ENCODE measurements around the gene HOXD11.
A peak's percentile ranks its signal among the peaks of the same experiment; 100 is the strongest.

DNA sequence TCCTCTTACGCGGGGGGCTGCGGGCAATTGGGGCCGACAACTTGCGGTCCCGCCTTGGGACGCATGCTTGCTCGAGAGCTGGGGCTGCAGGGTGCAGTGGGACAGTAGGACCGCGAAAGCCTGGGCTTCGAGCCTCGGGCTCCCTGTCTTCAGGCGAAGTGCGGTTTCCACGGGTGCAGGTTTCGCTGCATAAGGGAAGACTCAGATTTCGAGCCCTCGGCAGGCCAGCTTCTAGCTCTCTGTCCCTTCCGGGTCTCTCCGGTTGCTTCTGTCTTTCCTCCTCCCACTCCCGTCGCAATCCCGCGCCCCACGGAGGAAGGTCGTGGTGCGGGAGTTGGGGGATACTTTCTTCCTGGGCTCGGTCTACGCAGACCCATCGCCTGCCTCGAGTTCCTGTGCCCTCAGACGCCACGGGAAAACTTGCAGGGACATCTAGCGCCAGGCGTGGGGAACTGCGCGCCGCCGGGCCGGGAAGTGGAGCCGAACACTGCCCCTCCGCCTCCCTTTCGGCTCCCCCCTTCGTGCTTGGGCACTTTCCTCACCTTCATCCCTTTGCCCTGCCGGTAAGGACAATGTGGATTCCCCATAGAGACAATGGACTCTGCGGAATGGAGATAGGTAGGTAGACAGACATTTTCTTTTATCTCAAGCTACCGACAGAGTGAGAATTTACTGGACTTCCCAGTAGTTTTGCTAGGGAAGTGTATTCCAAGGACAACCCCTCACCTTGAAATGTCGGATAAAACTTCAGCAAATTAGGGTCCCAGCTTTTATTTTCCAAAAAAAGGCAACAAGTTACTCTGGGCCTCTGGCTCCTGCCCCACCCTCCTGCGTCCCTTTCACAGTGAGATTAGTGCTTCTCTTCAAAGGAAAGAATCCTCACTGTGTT, 18.8 kb upstream of the HOXD11 start:
- no peak for TF ChIP-seq POLR2A (IDR thresholded peaks at IDR 0.05)
- peak; percentile 43 to 87 (median 62) for TF ChIP-seq CTCF (IDR thresholded peaks at IDR 0.05)

All from body of pancreas (tissue), 4 donors.